Upper lobe of right lung (tissue), 1 donor: ENCODE data around the gene AK8. TPM values are rescaled to one million over a fixed set of nuclear protein-coding genes. Genes with fewer than 3 reads are reported as not detected.

Experiments
- ATAC-seq: fragments of 200-7000 bp; cut with Tn5 transposase; one replicate; pipeline ENCODE4 v1.9.1; 2020; ENCODE audit warnings: mild to moderate bottlenecking, moderate library complexity
- DNase-seq: peaks from one replicate; pipeline ENCODE4 v3.0.0-alpha.2; 2020
- H3K27ac ChIP-seq: fragments of 200-600 bp; one replicate; pipeline ENCODE4 v1.8.0; 2022
- H3K27me3 ChIP-seq: fragments of 200-600 bp; one replicate; pipeline ENCODE4 v1.8.0; 2022; ENCODE audit warnings: mild to moderate bottlenecking
- H3K36me3 ChIP-seq: fragments of 200-600 bp; one replicate; pipeline ENCODE4 v1.8.0; 2022
- H3K4me1 ChIP-seq: fragments of 200-600 bp; one replicate; pipeline ENCODE4 v1.8.0; 2022
- H3K4me3 ChIP-seq: fragments of 200-600 bp; one replicate; pipeline ENCODE4 v1.8.0; 2022; ENCODE audit warnings: mild to moderate bottlenecking
- H3K9me3 ChIP-seq: fragments of 200-600 bp; one replicate; pipeline ENCODE4 v1.8.0; 2022
- intact Hi-C: fragments of 100-400 bp; cut with DNase I; formaldehyde crosslinking; loops from one replicate; pipeline ENCODE4 v1.11.0; 2022
- total RNA-seq: library from RNA; stranded (reverse); fragmentation: NEBNext Ultra II Directional; extraction: Animal tissue kit (Norgen Biotek cat#: 25700); gene quantifications from one replicate; pipeline ENCODE4 v1.2.1, GENCODE V29; 2021
- TF ChIP-seq, protein P1 (sequence below): fragments of 200-600 bp; IDR thresholded peaks from one replicate; pipeline ENCODE4 v1.8.0; 2022; ENCODE audit warnings: antibody characterized with exemption
- donor health status: DM: no; HTN: yes; CAD: no; lungs with severe emphysema.

Gene AK8
- total RNA-seq, 1 donor from 2014 or later = 0.55 TPM

GRCh38 chr9:132690696-132691095 lies 187.4 kb downstream of the AK8 start:
- Histone ChIP-seq H3K27me3 (no peaks in the 10 kb centered on the region), H3K27ac (no peak overlapping the region), H3K36me3 (peaks cover 58% of the 10 kb centered on the region), H3K4me1 (no peaks in the 10 kb centered on the region), H3K4me3 (no peak overlapping the region), H3K9me3 (no peaks in the 10 kb centered on the region)
- intact Hi-C loops = no loop called here
- ATAC-seq = no peak
- TF ChIP-seq, protein P1, sequence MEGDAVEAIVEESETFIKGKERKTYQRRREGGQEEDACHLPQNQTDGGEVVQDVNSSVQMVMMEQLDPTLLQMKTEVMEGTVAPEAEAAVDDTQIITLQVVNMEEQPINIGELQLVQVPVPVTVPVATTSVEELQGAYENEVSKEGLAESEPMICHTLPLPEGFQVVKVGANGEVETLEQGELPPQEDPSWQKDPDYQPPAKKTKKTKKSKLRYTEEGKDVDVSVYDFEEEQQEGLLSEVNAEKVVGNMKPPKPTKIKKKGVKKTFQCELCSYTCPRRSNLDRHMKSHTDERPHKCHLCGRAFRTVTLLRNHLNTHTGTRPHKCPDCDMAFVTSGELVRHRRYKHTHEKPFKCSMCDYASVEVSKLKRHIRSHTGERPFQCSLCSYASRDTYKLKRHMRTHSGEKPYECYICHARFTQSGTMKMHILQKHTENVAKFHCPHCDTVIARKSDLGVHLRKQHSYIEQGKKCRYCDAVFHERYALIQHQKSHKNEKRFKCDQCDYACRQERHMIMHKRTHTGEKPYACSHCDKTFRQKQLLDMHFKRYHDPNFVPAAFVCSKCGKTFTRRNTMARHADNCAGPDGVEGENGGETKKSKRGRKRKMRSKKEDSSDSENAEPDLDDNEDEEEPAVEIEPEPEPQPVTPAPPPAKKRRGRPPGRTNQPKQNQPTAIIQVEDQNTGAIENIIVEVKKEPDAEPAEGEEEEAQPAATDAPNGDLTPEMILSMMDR = no peak
- DNase-seq = no peak

- Histone ChIP-seq H3K9me3 (no peaks in the 10 kb centered on the region), H3K27me3 (no peaks in the 10 kb centered on the region), H3K4me1 (no peaks in the 10 kb centered on the region), H3K4me3 (no peak overlapping the region), H3K27ac (no peak overlapping the region), H3K36me3 (peaks cover 70% of the 10 kb centered on the region)
- ATAC-seq = no peak
- TF ChIP-seq, protein P1 = no peak
- intact Hi-C loops = no loop called here
- no peak for DNase-seq
Measured at GRCh38 chr9:132683873-132684272, 194.2 kb downstream of the AK8 start.

DNA sequence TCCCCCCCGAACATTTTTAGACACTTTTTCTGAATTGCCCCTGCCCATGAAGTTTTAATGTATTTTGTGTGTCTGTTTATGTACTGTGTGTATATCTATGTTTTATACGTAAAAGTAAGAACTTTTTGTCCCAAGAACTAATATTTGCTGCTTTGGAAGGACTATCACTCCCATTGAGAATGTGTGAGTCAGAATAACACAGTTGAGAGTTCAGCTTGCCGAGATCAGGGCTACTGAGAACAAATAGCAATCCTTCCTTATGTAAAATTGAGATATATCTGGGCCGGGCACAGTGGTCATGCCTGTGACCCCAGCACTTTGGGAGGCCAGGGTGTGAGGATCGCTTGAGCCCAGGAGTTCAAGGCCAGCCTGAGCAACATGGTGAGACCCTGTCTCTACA lies 196.5 kb downstream of the AK8 start:
- H3K9me3 ChIP-seq = no peaks in the 10 kb centered on the region
- H3K27me3 ChIP-seq = no peaks in the 10 kb centered on the region
- DNase-seq (no peak), ATAC-seq (no peak)
- H3K4me3 ChIP-seq = no peak overlapping the region
- H3K4me1 ChIP-seq = no peaks in the 10 kb centered on the region
- peaks cover 59% of the 10 kb centered on the region for H3K36me3 ChIP-seq
- intact Hi-C loops = no loop called here
- TF ChIP-seq, protein P1 = no peak
- no peak overlapping the region for H3K27ac ChIP-seq

DNA sequence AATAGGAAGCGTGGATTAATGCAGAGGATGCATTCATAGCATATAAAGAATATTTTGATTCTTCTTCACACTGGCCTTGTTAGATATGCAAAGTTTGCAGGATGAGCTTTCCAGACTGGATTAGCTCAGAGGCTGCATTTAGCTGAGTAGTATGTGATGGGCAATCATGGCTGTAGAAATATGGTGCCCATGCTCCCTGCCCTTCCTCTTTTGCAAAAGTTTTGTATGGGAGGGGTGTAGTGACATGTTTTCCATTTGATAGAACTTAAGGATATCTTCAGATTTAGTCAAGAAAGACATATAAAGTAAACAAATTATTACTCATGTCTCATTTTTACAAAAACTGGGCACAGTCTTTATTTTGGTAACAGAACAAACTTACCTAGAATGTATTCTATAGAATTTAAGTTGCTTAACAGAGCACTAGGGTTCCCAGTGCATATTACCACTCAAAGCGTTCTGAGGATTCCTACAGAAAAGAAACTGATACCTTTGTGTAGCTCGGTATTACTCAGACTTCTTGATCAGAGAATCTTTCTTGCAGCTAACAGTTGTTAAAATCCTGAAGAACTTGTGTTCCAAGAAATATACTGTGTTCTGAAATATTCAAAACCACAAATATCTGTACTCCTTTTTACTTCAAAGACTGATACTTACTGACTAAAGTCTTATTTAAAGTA lies 198.0 kb downstream of the AK8 start:
- H3K36me3 ChIP-seq = peaks cover 45% of the 10 kb centered on the region
- intact Hi-C loops = no loop called here
- ATAC-seq = no peak

DNA sequence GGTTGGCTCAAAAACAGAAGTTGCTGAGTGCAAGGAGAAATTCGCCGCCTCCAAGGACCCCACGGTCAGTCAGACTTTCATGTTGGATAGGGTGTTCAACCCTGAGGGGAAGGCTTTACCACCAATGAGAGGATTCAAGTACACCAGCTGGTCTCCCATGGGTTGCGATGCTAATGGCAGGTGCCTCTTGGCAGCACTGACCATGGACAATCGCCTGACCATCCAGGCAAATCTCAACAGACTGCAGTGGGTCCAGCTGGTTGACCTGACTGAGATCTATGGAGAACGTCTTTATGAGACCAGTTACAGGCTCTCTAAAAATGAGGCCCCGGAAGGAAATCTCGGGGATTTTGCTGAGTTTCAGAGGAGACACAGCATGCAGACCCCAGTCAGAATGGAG lies 200.1 kb downstream of the AK8 start:
- Histone ChIP-seq H3K36me3 (peaks cover 26% of the 10 kb centered on the region), H3K27me3 (no peaks in the 10 kb centered on the region), H3K4me1 (peaks cover 12% of the 10 kb centered on the region), H3K9me3 (no peaks in the 10 kb centered on the region), H3K4me3 (no peak overlapping the region), H3K27ac (no peak overlapping the region)
- intact Hi-C loops = no loop called here
- TF ChIP-seq, protein P1 = no peak
- no peak for ATAC-seq
- no peak for DNase-seq

More for the DNA sequence above, 198.0 kb downstream of the AK8 start:
- H3K27ac ChIP-seq = no peak overlapping the region
- H3K9me3 ChIP-seq = no peaks in the 10 kb centered on the region
- H3K27me3 ChIP-seq = no peaks in the 10 kb centered on the region
- no peak for DNase-seq
- TF ChIP-seq, protein P1 = no peak
- H3K4me3 ChIP-seq = no peak overlapping the region
- H3K4me1 ChIP-seq = peaks cover 5% of the 10 kb centered on the region

Other genes starting within 250 kb of the AK8 start
- 17.4 TPM for gene DDX31, start 208.3 kb downstream of the AK8 start, total RNA-seq
- gene GTF3C4, start 207.8 kb downstream of the AK8 start, total RNA-seq = 12.9 TPM
- gene SPACA9, start 614 bp upstream of the AK8 start, total RNA-seq = 3.3 TPM
- 44.9 TPM for gene TSC1, start 66.3 kb upstream of the AK8 start, total RNA-seq
- gene GFI1B, start 100.4 kb upstream of the AK8 start, total RNA-seq = 0.52 TPM
- gene GTF3C5, start 152.7 kb upstream of the AK8 start, total RNA-seq = 41.7 TPM
- gene CEL, start 183.7 kb upstream of the AK8 start, total RNA-seq = 0.75 TPM
- 66.3 TPM for gene RALGDS, start 243.0 kb upstream of the AK8 start, total RNA-seq